Measurements from ENCODE around the gene SAP30L. TPM values are rescaled to one million over a fixed set of nuclear protein-coding genes. Genes with fewer than 3 reads are reported as not detected.

SAP30L gene
- total RNA-seq, 1 experiment from 2014 or later = 13.3 TPM

GRCh38 chr5:154476354-154477205 is 30.8 kb downstream of the SAP30L start:
- no peak overlapping the region for H2AFZ ChIP-seq (ENCODE audit: low read length)
- no peak overlapping the region for H3K4me2 ChIP-seq (ENCODE audit: low read depth, low read length, poor library complexity, severe bottlenecking)
- no peaks in the 10 kb centered on the region for H3K4me1 ChIP-seq (ENCODE audit: low read length)
- H3K9me3 ChIP-seq (ENCODE audit: low read length) = no peaks in the 10 kb centered on the region
- H3K9me2 ChIP-seq (replicated peaks; ENCODE audit: insufficient read depth, low read length) = no peaks in the 10 kb centered on the region
- no peaks in the 10 kb centered on the region for H4K20me1 ChIP-seq (ENCODE audit: insufficient read depth, low read depth, low read length)
- H3K27ac ChIP-seq (ENCODE audit: low read length) = no peak overlapping the region
- no peak for DNase-seq
- no peak overlapping the region for H3K9ac ChIP-seq (ENCODE audit: low read length)
- no peaks in the 10 kb centered on the region for H3K79me2 ChIP-seq (ENCODE audit: low read length)
- H3K27me3 ChIP-seq (ENCODE audit: low read length) = no peaks in the 10 kb centered on the region
- no peak overlapping the region for H3K4me3 ChIP-seq (ENCODE audit: low read length)
- H3K36me3 ChIP-seq (ENCODE audit: insufficient read depth, low read length) = no peaks in the 10 kb centered on the region

GRCh38 chr5:154477382-154478223 is 31.8 kb downstream of the SAP30L start:
- no peaks in the 10 kb centered on the region for H3K36me3 ChIP-seq (ENCODE audit: insufficient read depth, low read length)
- H3K4me3 ChIP-seq (ENCODE audit: low read length) = no peak overlapping the region
- no peak overlapping the region for H2AFZ ChIP-seq (ENCODE audit: low read length)
- H3K9me2 ChIP-seq (replicated peaks; ENCODE audit: insufficient read depth, low read length) = no peaks in the 10 kb centered on the region
- H4K20me1 ChIP-seq (ENCODE audit: insufficient read depth, low read depth, low read length) = no peaks in the 10 kb centered on the region
- H3K27me3 ChIP-seq (ENCODE audit: low read length) = no peaks in the 10 kb centered on the region
- no peak overlapping the region for H3K4me2 ChIP-seq (ENCODE audit: low read depth, low read length, poor library complexity, severe bottlenecking)
- H3K4me1 ChIP-seq (ENCODE audit: low read length) = no peaks in the 10 kb centered on the region
- no peak overlapping the region for H3K9ac ChIP-seq (ENCODE audit: low read length)
- no peak for DNase-seq
- H3K27ac ChIP-seq (ENCODE audit: low read length) = no peak overlapping the region
- H3K9me3 ChIP-seq (ENCODE audit: low read length) = no peaks in the 10 kb centered on the region
- H3K79me2 ChIP-seq (ENCODE audit: low read length) = no peaks in the 10 kb centered on the region

DNA sequence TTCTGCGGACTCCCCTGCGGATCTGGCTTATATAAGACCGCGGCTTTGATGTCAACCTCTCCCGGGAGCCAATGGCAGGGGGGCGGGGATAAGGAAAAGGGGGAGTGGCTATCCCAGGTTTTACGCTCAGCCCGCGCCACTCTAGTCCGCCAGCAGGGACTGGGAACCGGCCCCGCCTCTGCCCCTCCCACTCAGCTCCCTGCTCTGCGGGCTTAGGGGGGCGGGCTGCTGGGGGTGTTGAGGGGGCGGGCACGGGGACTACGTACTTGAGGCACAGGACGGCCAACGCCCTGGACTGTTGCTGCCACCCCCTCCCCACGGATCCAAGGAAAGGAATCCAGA is 32.4 kb downstream of the SAP30L start, which contains the start of gene HAND1:
Gene HAND1 (minus strand): TSS at position 4 of the 342 bp plus-strand sequence. CDS start 219 bp downstream, outside the sequence.
- no peaks in the 10 kb centered on the region for H3K27me3 ChIP-seq (ENCODE audit: low read length)
- no peak within 1 kb of the TSS for H3K4me2 ChIP-seq (ENCODE audit: low read depth, low read length, poor library complexity, severe bottlenecking)
- no peaks in the 10 kb centered on the region for H3K4me1 ChIP-seq (ENCODE audit: low read length)
- DNase-seq = no peak
- no peaks in the 10 kb centered on the region for H3K36me3 ChIP-seq (ENCODE audit: insufficient read depth, low read length)
- H3K9me3 ChIP-seq (ENCODE audit: low read length) = no peaks in the 10 kb centered on the region
- H3K9me2 ChIP-seq (replicated peaks; ENCODE audit: insufficient read depth, low read length) = no peaks in the 10 kb centered on the region
- H3K79me2 ChIP-seq (ENCODE audit: low read length) = no peaks in the 10 kb centered on the region
- H3K9ac ChIP-seq (ENCODE audit: low read length) = no peak within 1 kb of the TSS
- no peak within 1 kb of the TSS for H3K27ac ChIP-seq (ENCODE audit: low read length)
- H3K4me3 ChIP-seq (ENCODE audit: low read length) = no peak within 1 kb of the TSS
- H4K20me1 ChIP-seq (ENCODE audit: insufficient read depth, low read depth, low read length) = no peaks in the 10 kb centered on the region
- H2AFZ ChIP-seq (ENCODE audit: low read length) = no peak within 1 kb of the TSS

DNA sequence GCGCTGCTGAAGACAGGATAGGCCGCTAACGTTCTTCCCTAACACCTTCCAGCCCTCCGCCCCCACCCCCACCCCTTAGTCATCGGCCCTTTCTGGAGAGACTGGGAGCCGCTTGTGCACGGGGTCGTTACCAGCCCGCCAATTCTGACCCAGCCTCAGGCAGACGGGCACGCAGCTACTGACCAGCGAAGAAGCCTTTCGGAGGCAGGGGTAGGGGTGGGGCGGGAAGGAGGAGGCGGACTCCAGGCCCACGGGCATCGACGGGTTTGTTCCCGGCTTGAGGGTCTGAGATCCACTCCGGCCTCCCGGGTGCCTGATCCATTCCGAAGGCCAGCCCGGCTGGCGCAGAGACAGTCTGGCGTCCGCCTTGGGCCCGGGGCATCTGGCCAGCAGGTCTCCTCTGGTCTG is 33.0 kb downstream of the SAP30L start:
- Histone ChIP-seq H3K9ac (ENCODE audit: low read length) (no peak overlapping the region), H3K4me2 (ENCODE audit: low read depth, low read length, poor library complexity, severe bottlenecking) (no peak overlapping the region), H2AFZ (ENCODE audit: low read length) (no peak overlapping the region), H3K79me2 (ENCODE audit: low read length) (no peaks in the 10 kb centered on the region), H4K20me1 (ENCODE audit: insufficient read depth, low read depth, low read length) (no peaks in the 10 kb centered on the region), H3K36me3 (ENCODE audit: insufficient read depth, low read length) (no peaks in the 10 kb centered on the region), H3K4me3 (ENCODE audit: low read length) (no peak overlapping the region), H3K9me3 (ENCODE audit: low read length) (no peaks in the 10 kb centered on the region), H3K9me2 (replicated peaks; ENCODE audit: insufficient read depth, low read length) (no peaks in the 10 kb centered on the region), H3K27me3 (ENCODE audit: low read length) (no peaks in the 10 kb centered on the region), H3K4me1 (ENCODE audit: low read length) (no peaks in the 10 kb centered on the region), H3K27ac (ENCODE audit: low read length) (no peak overlapping the region)
- DNase-seq = no peak

DNA sequence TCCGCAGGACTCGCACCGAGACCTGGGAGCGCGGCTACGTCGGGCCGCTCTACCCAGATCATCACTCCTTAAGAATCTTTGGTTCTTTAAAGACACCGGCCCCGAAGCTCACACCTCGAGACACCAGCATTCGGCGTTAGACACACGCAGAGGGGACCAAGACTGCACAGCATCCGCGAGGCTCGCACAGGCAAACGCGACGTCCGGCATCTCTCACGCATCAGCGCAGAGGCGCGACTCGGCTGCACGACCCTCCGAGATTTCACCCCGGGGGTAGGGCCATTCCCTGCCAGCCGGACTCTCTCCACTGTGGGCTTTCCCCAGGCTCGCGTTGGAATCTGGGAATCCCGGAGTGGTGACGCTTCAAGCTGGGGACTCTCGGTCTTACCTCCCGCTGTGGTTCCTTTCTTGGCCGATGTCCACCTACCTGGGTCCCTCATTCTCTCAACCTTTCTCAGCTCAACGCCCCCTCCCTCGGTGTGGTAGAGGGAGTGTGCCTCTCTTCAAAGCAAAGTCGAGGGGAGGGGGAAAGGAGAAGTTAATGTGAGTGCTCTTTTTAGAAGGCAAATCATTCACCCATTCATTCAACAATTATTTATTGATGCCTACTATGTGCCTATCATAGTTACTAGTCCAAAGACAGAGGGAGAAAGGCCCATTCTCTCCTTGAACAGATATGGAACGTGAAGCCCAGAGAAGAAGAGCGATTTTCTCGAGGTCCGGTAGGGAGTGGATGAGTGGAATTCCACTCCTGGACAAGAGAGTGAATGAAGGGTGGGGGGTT is 33.6 kb downstream of the SAP30L start:
- H3K9me2 ChIP-seq (replicated peaks; ENCODE audit: insufficient read depth, low read length) = no peaks in the 10 kb centered on the region

GRCh38 chr5:154479944-154480750 is 34.4 kb downstream of the SAP30L start:
- H3K27me3 ChIP-seq (ENCODE audit: low read length) = no peaks in the 10 kb centered on the region
- H3K36me3 ChIP-seq (ENCODE audit: insufficient read depth, low read length) = no peaks in the 10 kb centered on the region
- H3K9me3 ChIP-seq (ENCODE audit: low read length) = no peaks in the 10 kb centered on the region
- H2AFZ ChIP-seq (ENCODE audit: low read length) = no peak overlapping the region
- H4K20me1 ChIP-seq (ENCODE audit: insufficient read depth, low read depth, low read length) = no peaks in the 10 kb centered on the region
- no peak overlapping the region for H3K27ac ChIP-seq (ENCODE audit: low read length)
- no peak overlapping the region for H3K4me2 ChIP-seq (ENCODE audit: low read depth, low read length, poor library complexity, severe bottlenecking)
- no peaks in the 10 kb centered on the region for H3K9me2 ChIP-seq (replicated peaks; ENCODE audit: insufficient read depth, low read length)
- H3K4me1 ChIP-seq (ENCODE audit: low read length) = no peaks in the 10 kb centered on the region
- H3K9ac ChIP-seq (ENCODE audit: low read length) = no peak overlapping the region
- no peak for DNase-seq
- no peak overlapping the region for H3K4me3 ChIP-seq (ENCODE audit: low read length)
- H3K79me2 ChIP-seq (ENCODE audit: low read length) = no peaks in the 10 kb centered on the region

More for the DNA sequence above, 33.6 kb downstream of the SAP30L start:
- Histone ChIP-seq H3K9me3 (ENCODE audit: low read length) (no peaks in the 10 kb centered on the region), H3K79me2 (ENCODE audit: low read length) (no peaks in the 10 kb centered on the region), H3K4me1 (ENCODE audit: low read length) (no peaks in the 10 kb centered on the region), H3K9ac (ENCODE audit: low read length) (no peak overlapping the region), H3K4me3 (ENCODE audit: low read length) (no peak overlapping the region), H3K27ac (ENCODE audit: low read length) (no peak overlapping the region), H4K20me1 (ENCODE audit: insufficient read depth, low read depth, low read length) (no peaks in the 10 kb centered on the region), H3K4me2 (ENCODE audit: low read depth, low read length, poor library complexity, severe bottlenecking) (no peak overlapping the region), H3K27me3 (ENCODE audit: low read length) (no peaks in the 10 kb centered on the region), H3K36me3 (ENCODE audit: insufficient read depth, low read length) (no peaks in the 10 kb centered on the region), H2AFZ (ENCODE audit: low read length) (no peak overlapping the region)
- DNase-seq = no peak

DNA sequence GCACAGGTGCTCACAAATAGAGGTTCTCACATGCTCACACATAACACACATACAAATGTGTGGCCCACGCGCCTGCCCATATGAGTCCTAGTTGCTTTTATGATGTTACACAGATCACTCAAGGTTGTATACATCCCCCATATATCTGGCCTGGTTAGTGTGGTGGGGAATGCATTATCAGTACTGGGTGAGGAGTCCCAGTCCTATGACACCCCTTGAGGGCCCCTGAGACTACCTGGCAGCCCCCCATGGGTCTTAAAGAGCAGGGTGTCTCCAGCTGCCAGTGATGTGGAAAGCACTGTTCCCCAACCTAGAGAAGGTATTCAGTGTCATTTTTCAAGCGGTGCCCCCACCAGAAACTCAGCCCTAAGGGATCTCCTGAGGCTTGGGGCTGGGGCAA is 35.0 kb downstream of the SAP30L start:
- H3K27me3 ChIP-seq (ENCODE audit: low read length) = no peaks in the 10 kb centered on the region
- no peak overlapping the region for H3K27ac ChIP-seq (ENCODE audit: low read length)
- no peaks in the 10 kb centered on the region for H4K20me1 ChIP-seq (ENCODE audit: insufficient read depth, low read depth, low read length)
- no peaks in the 10 kb centered on the region for H3K9me3 ChIP-seq (ENCODE audit: low read length)
- no peaks in the 10 kb centered on the region for H3K36me3 ChIP-seq (ENCODE audit: insufficient read depth, low read length)
- no peak overlapping the region for H3K4me3 ChIP-seq (ENCODE audit: low read length)
- no peak overlapping the region for H3K4me2 ChIP-seq (ENCODE audit: low read depth, low read length, poor library complexity, severe bottlenecking)
- DNase-seq = no peak
- H3K79me2 ChIP-seq (ENCODE audit: low read length) = no peaks in the 10 kb centered on the region
- no peaks in the 10 kb centered on the region for H3K4me1 ChIP-seq (ENCODE audit: low read length)
- no peak overlapping the region for H2AFZ ChIP-seq (ENCODE audit: low read length)
- no peaks in the 10 kb centered on the region for H3K9me2 ChIP-seq (replicated peaks; ENCODE audit: insufficient read depth, low read length)
- H3K9ac ChIP-seq (ENCODE audit: low read length) = no peak overlapping the region

All from Karpas-422 (cell line).